ENCODE results near the gene CYB5D1. TPM values are rescaled to one million over a fixed set of nuclear protein-coding genes. Genes with fewer than 3 reads are reported as not detected.

The CYB5D1 gene
- total RNA-seq, 2 experiments from 2014 or later = 18.1 to 24.8 TPM

DNA sequence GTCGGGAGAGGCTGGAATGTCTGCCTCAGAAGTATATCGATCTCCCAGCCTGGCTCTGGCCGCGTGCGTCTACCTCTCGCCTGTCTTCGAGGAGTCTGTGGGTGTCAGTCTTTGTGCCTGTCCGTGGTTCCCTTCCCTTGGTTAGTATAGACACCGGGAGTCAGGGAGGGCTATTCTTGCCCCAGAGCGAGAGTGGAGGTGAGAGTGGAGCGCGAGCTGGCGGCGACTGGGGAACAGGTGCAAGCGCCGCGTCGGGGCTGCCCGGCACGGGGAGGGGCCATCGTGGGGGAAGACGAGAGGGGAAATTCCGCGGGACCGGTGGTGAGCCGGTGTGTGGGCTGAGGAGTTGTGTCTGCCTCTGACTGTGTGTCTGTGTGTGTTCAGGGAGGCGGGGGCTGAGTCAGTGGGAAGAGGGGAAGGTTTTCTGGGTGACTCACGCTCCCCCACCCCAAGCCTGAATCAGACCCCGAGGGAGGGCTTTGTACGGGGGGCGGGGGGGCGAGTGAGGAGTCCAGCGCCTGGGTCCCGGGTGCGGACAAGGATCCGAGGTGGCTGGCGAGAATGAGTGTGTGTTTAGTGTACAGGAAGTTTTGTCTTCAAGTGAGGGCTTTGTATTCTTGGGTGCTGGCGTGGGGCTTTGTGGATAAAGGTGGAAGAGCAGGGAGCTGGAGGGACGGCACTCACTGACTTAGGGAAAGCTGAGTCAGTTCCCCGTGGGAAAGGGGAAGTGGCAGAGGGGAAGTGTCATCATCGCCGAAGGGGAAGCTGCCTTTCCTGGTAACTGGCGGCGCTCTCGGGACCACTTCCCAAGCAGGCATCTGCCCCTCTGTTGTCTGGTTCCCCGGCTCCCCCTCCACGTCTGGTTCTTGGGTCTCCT lies 15.2 kb upstream of the CYB5D1 start:
- peak overlapping the region; percentile 79 for H3K4me3 ChIP-seq (ENCODE audit: low read depth, low read length, poor library complexity, severe bottlenecking)
- peaks cover 40% of the 10 kb centered on the region for H3K4me1 ChIP-seq (ENCODE audit: insufficient read depth, low read length, poor library complexity, severe bottlenecking)
- TF ChIP-seq, protein P1, sequence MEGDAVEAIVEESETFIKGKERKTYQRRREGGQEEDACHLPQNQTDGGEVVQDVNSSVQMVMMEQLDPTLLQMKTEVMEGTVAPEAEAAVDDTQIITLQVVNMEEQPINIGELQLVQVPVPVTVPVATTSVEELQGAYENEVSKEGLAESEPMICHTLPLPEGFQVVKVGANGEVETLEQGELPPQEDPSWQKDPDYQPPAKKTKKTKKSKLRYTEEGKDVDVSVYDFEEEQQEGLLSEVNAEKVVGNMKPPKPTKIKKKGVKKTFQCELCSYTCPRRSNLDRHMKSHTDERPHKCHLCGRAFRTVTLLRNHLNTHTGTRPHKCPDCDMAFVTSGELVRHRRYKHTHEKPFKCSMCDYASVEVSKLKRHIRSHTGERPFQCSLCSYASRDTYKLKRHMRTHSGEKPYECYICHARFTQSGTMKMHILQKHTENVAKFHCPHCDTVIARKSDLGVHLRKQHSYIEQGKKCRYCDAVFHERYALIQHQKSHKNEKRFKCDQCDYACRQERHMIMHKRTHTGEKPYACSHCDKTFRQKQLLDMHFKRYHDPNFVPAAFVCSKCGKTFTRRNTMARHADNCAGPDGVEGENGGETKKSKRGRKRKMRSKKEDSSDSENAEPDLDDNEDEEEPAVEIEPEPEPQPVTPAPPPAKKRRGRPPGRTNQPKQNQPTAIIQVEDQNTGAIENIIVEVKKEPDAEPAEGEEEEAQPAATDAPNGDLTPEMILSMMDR (conservative IDR thresholded peaks at IDR 0.05; ENCODE audit: low read length) = no peak
- TF ChIP-seq EZH2phosphoT487 (IDR thresholded peaks at IDR 0.05; ENCODE audit: borderline replicate concordance, low read depth, low read length) = no peak
- BruUV-seq (replicated peaks) = no TSS peak
- no peaks in the 10 kb centered on the region for H3K9me3 ChIP-seq (ENCODE audit: low read length)
- H3K9me2 ChIP-seq (ENCODE audit: insufficient read depth, low read length) = no peaks in the 10 kb centered on the region
- peak; percentile 75 for DNase-seq (ENCODE audit: low spot score)
- H2AFZ ChIP-seq (ENCODE audit: low read length) = no peak overlapping the region
- intact Hi-C loops (cut with micrococcal nuclease; ENCODE audit: unreplicated experiment) = loop anchor here (1.0 to 5.0 kb wide), 2 partner anchors 7 to 360 kb away; partner anchors contain the start of genes POLR2A and SLC35G6
- H3K79me2 ChIP-seq (ENCODE audit: insufficient read depth, low read depth, low read length) = peaks cover 48% of the 10 kb centered on the region; the same call in 1 of the 2 replicates
- peak overlapping the region; percentile 92 for H3K27ac ChIP-seq (ENCODE audit: low read depth, low read length, poor library complexity, severe bottlenecking)
- peaks cover 20% of the 10 kb centered on the region; the same call in 1 of the 2 replicates for H4K20me1 ChIP-seq (ENCODE audit: insufficient read depth, low read length)
- CTCF ChIA-PET (ENCODE audit: unreplicated experiment) = no interaction called here
- POLR2A ChIA-PET = interaction anchor here (0.5 to 0.6 kb wide), 2 partner anchors 387 to 768 kb away, joined by 3 to 4 read pairs; no protein-coding TSS in a partner anchor
- H3K36me3 ChIP-seq (ENCODE audit: insufficient read depth, low read length) = peaks cover 30% of the 10 kb centered on the region; the same call in 1 of the 2 replicates
- H3K4me2 ChIP-seq (ENCODE audit: low read length) = peak overlapping the region; percentile 95

DNA sequence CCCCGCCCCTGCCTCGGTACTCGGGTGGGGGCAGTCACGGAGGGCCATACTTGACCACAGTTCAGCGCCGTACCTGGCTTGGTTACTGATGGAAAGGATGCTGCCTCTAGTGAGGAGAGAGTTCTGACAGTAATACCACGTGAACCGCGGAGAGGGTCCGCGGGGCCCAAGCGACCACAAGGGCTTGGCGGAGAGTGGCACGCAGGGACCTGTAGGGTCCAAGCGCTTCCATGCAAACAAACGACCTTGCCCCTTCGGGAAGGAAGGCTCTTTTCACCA lies 14.6 kb upstream of the CYB5D1 start:
- H3K9me3 ChIP-seq (ENCODE audit: low read length) = no peaks in the 10 kb centered on the region
- peaks cover 36% of the 10 kb centered on the region; the same call in 1 of the 2 replicates for H3K36me3 ChIP-seq (ENCODE audit: insufficient read depth, low read length)
- TF ChIP-seq, protein P1 (conservative IDR thresholded peaks at IDR 0.05; ENCODE audit: low read length) = no peak
- no peak for TF ChIP-seq EZH2phosphoT487 (IDR thresholded peaks at IDR 0.05; ENCODE audit: borderline replicate concordance, low read depth, low read length)
- ChIA-PET POLR2A (no interaction called here), CTCF (ENCODE audit: unreplicated experiment) (interaction anchor here (0.6 kb wide), 1 partner anchor 10 kb away, joined by 6 read pairs; no protein-coding TSS in a partner anchor)
- H3K79me2 ChIP-seq (ENCODE audit: insufficient read depth, low read depth, low read length) = peaks cover 45% of the 10 kb centered on the region; the same call in 1 of the 2 replicates
- peaks cover 20% of the 10 kb centered on the region; the same call in 1 of the 2 replicates for H4K20me1 ChIP-seq (ENCODE audit: insufficient read depth, low read length)
- peak overlapping the region; percentile 79 for H3K4me3 ChIP-seq (ENCODE audit: low read depth, low read length, poor library complexity, severe bottlenecking)
- no peak for DNase-seq (ENCODE audit: low spot score)
- intact Hi-C loops (cut with micrococcal nuclease; ENCODE audit: unreplicated experiment) = loop anchor here (1.0 to 5.0 kb wide), 2 partner anchors 8 to 361 kb away; partner anchors contain the start of genes POLR2A and SLC35G6
- peak overlapping the region; percentile 92 for H3K27ac ChIP-seq (ENCODE audit: low read depth, low read length, poor library complexity, severe bottlenecking)
- H2AFZ ChIP-seq (ENCODE audit: low read length) = no peak overlapping the region
- peaks cover 38% of the 10 kb centered on the region for H3K4me1 ChIP-seq (ENCODE audit: insufficient read depth, low read length, poor library complexity, severe bottlenecking)
- no peaks in the 10 kb centered on the region for H3K9me2 ChIP-seq (ENCODE audit: insufficient read depth, low read length)
- no TSS peak for BruUV-seq (replicated peaks)
- peak overlapping the region; percentile 95 for H3K4me2 ChIP-seq (ENCODE audit: low read length)

Data from OCI-LY7 (cell line).